Karpas-422 (cell line): ENCODE measurements around the gene FCER2. TPM values are rescaled to one million over a fixed set of nuclear protein-coding genes. Genes with fewer than 3 reads are reported as not detected.

ENCODE experiments used
- DNase-seq: peaks from one replicate; pipeline ENCODE4 v3.0.0-alpha.2; 2015
- H2AFZ ChIP-seq: fragments of 200-600 bp; sonication (generic); 2 replicates; pipeline ENCODE4 v1.6.1; 2014; ENCODE audit warnings: antibody characterized with exemption, low read length, mixed read lengths
- H3K27ac ChIP-seq: fragments of 200-600 bp; sonication (generic); 2 replicates; pipeline ENCODE4 v1.5.1; 2014; ENCODE audit warnings: mild to moderate bottlenecking, low read length, moderate library complexity
- H3K27me3 ChIP-seq: fragments of 200-600 bp; sonication (generic); 2 replicates; pipeline ENCODE4 v1.6.1; 2014; ENCODE audit warnings: low read length, mixed read lengths
- H3K36me3 ChIP-seq: fragments of 200-600 bp; sonication (generic); 2 replicates; pipeline ENCODE4 v1.6.1; 2014; ENCODE audit warnings: low read length, mixed read lengths; ENCODE audit not compliant: insufficient read depth
- H3K4me1 ChIP-seq: fragments of 200-600 bp; sonication (generic); 2 replicates; pipeline ENCODE4 v1.6.1; 2014; ENCODE audit warnings: mild to moderate bottlenecking, low read length, mixed read lengths
- H3K4me2 ChIP-seq: fragments of 200-600 bp; sonication (generic); 2 replicates; pipeline ENCODE4 v1.6.1; 2014; ENCODE audit warnings: low read length, low read depth, mild to moderate bottlenecking; ENCODE audit not compliant: poor library complexity, severe bottlenecking
- H3K4me3 ChIP-seq: fragments of 200-600 bp; sonication (generic); 2 replicates; pipeline ENCODE4 v1.5.1; 2014; ENCODE audit warnings: mild to moderate bottlenecking, antibody characterized with exemption, low read length, mixed read lengths
- H3K79me2 ChIP-seq: fragments of 200-600 bp; sonication (generic); 2 replicates; pipeline ENCODE4 v1.6.1; 2014; ENCODE audit warnings: mild to moderate bottlenecking, low read length, mixed read lengths
- H3K9ac ChIP-seq: fragments of 200-600 bp; sonication (generic); 2 replicates; pipeline ENCODE4 v1.6.0; 2014; ENCODE audit warnings: low read length
- H3K9me2 ChIP-seq: fragments of 200-600 bp; sonication (generic), shearing (Covaris generic); replicated peaks from 2 replicates; pipeline ENCODE4 v1.6.0; 2014; ENCODE audit warnings: mild to moderate bottlenecking, low read length, moderate library complexity; ENCODE audit not compliant: insufficient read depth
- H3K9me3 ChIP-seq: fragments of 300-700, 200-600 bp; sonication (generic); 2 replicates; pipeline ENCODE4 v1.6.1; 2014; ENCODE audit warnings: low read length, mixed read lengths
- H4K20me1 ChIP-seq: fragments of 200-600 bp; sonication (generic); 2 replicates; pipeline ENCODE4 v1.6.1; 2014; ENCODE audit warnings: mild to moderate bottlenecking, antibody characterized with exemption, low read length, low read depth; ENCODE audit not compliant: insufficient read depth
- total RNA-seq: library from RNA; depleted of rRNA; stranded (reverse); fragments of >200 nt; shearing (Covaris generic); gene quantifications from 2 replicates; pipeline ENCODE4 v1.2.3, GENCODE V29; 2014; ENCODE audit warnings: low replicate concordance

Gene FCER2
- total RNA-seq, 1 experiment from 2014 or later = not detected

DNA sequence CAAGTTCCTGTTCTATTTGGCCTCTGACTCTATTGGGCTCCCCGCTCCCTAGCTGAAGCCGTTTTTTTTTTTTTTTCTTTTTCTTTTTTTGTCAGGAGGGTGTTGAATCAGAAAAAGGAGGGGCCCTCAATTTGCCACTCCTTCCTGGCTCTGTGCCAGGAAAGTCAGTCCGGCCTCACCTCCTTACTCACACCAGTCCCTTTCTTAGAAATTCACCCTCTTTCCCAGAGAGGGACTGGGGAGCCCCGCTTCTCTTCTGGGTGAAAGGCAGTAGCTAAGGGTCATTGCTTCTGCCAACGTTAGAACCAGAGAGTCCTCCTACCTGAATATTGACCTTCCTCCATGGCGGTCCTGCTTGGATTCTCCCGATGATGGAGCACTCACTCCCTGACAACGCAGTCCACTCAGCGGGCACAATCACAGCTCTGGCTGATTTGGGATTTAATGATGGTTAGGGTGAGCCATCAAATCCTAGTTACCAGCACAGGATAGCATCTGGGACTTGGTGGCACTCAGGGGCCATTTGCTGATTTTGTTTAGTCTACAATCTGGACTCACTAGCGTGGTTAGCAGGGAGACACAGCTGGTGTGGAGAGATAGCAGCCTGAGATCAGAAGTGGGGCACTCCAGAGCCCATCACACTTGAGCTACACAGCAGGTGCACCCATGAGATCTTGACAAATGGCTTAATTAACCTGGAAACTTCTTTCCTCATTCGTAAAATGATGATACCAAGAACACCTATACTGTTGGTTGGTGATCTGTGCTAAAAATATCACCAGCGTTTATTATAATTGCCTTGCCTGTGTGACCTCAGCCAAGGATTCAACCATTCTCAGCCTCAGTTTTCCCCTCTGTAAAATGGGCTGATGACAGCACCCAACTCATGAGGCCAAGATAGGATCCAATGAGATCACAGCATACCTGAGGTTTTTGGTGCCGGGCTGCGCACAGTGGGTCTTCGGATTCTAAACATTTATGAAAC is 2.2 kb downstream of the FCER2 start:
- H3K27ac ChIP-seq = no peak overlapping the region
- H3K4me3 ChIP-seq = no peak overlapping the region
- H3K27me3 ChIP-seq = no peaks in the 10 kb centered on the region
- no peak overlapping the region for H3K9ac ChIP-seq
- H4K20me1 ChIP-seq = no peaks in the 10 kb centered on the region
- no peaks in the 10 kb centered on the region for H3K79me2 ChIP-seq
- H3K9me3 ChIP-seq = no peaks in the 10 kb centered on the region
- H2AFZ ChIP-seq = no peak overlapping the region
- no peak overlapping the region for H3K4me2 ChIP-seq
- DNase-seq = no peak
- H3K36me3 ChIP-seq = no peaks in the 10 kb centered on the region
- no peaks in the 10 kb centered on the region for H3K9me2 ChIP-seq
- H3K4me1 ChIP-seq = peaks cover 3% of the 10 kb centered on the region

DNA sequence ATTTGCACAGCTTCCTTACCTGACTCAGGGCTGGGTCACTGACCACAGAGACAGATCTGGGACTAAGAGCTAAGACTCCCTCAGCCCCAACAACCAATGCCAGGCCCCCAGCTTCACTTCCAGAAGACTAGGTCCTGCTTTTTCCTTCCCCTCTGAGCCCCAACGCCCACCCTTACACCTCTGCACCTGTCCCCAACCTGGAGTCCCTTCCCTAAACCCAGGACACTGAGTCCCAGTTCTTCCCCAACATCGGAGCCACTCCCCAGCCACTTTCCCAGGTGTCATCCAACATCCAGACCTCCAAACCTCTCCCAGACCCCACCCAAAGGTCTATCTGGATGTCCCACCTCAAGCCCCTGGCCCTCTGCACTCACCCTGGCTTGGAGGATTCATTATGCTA is 2.9 kb downstream of the FCER2 start:
- Histone ChIP-seq H3K36me3 (no peaks in the 10 kb centered on the region), H3K9me2 (no peaks in the 10 kb centered on the region), H3K79me2 (no peaks in the 10 kb centered on the region), H3K27me3 (no peaks in the 10 kb centered on the region), H3K27ac (no peak overlapping the region), H4K20me1 (no peaks in the 10 kb centered on the region), H3K9ac (no peak overlapping the region), H3K9me3 (no peaks in the 10 kb centered on the region), H3K4me3 (no peak overlapping the region), H3K4me1 (peaks cover 3% of the 10 kb centered on the region), H2AFZ (no peak overlapping the region), H3K4me2 (no peak overlapping the region)
- DNase-seq = no peak

DNA sequence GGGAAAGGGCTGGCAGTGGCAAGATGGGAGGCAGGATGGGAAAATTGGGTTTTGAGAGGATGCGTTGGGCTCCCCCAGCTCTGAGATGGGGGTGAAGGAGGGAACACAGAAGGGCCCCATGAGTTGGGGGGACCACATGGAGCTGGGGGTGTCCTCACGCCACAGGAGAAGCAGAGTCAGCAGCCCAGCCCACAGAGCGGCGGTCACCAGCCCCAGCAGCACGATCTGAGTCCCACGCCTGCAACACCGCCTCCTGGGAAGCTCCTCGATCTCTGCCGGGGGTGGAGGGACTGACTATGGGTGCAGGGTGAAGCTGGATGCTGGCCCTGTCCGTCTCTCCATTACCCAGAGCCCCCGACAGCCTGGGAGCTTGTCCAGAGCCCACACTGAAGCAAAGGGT is 3.3 kb downstream of the FCER2 start:
- H2AFZ ChIP-seq = no peak overlapping the region
- no peak for DNase-seq
- no peak overlapping the region for H3K4me2 ChIP-seq
- H3K4me3 ChIP-seq = no peak overlapping the region
- no peaks in the 10 kb centered on the region for H3K79me2 ChIP-seq
- H3K9me2 ChIP-seq = no peaks in the 10 kb centered on the region
- no peaks in the 10 kb centered on the region for H4K20me1 ChIP-seq
- H3K4me1 ChIP-seq = peaks cover 3% of the 10 kb centered on the region
- H3K36me3 ChIP-seq = no peaks in the 10 kb centered on the region
- H3K9ac ChIP-seq = no peak overlapping the region
- no peak overlapping the region for H3K27ac ChIP-seq
- no peaks in the 10 kb centered on the region for H3K27me3 ChIP-seq
- no peaks in the 10 kb centered on the region for H3K9me3 ChIP-seq

DNA sequence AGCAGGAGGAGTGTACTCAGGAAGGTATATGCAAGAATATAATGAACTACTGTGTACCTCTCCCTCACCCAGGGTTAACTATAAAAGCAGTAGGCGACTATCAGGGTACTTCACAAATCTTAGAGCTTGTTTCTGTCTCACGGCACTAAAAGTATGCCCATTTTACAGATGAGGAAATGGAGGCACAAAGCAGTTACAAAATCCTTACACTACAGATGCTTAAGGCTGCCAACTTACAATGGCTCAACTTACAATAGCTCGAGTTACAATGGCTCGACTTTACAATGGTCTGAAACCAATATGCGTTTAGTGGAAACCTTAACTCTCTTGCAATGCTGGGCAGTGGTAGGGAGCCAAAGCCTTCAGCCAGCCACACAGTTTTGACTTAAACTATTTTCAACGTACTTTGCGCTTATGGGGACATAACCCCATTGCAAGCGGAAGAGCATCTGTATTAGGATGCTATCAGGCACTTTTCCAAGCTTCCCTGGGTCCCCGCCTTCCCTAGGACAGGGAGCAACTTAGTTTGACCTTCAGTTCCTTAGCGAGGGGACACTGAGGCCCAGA is 4.1 kb downstream of the FCER2 start:
- Histone ChIP-seq H3K27ac (no peak overlapping the region), H3K4me2 (no peak overlapping the region), H3K9ac (no peak overlapping the region), H2AFZ (no peak overlapping the region), H3K27me3 (no peaks in the 10 kb centered on the region), H3K9me3 (no peaks in the 10 kb centered on the region), H4K20me1 (no peaks in the 10 kb centered on the region), H3K4me1 (peaks cover 3% of the 10 kb centered on the region), H3K4me3 (no peak overlapping the region), H3K9me2 (no peaks in the 10 kb centered on the region), H3K79me2 (no peaks in the 10 kb centered on the region), H3K36me3 (no peaks in the 10 kb centered on the region)
- DNase-seq = no peak

DNA sequence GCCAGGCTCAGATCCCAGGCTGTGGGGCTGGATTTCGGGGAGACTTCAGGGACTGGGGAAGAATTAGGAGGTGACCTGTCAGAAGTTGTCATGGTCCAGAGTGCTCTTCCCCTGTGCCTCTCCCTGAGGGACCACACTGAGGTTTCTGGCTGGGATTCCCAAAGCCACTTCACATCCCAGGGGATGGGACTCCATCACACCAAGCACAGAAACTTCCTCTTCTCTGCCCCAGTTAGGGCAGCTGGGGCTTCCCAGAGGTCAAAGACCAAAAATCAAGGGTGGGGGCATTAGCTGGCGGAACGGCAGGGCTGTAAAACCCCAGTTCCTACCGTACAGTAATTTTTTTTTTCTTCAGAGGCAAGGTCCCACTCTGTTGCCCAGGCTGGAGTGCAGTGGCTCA is 7.4 kb downstream of the FCER2 start:
- Histone ChIP-seq H2AFZ (no peak overlapping the region), H3K9me3 (no peaks in the 10 kb centered on the region), H3K4me1 (no peaks in the 10 kb centered on the region), H3K9me2 (no peaks in the 10 kb centered on the region), H3K4me3 (no peak overlapping the region), H3K9ac (no peak overlapping the region), H3K36me3 (no peaks in the 10 kb centered on the region), H4K20me1 (no peaks in the 10 kb centered on the region), H3K27ac (no peak overlapping the region), H3K79me2 (no peaks in the 10 kb centered on the region), H3K27me3 (no peaks in the 10 kb centered on the region), H3K4me2 (no peak overlapping the region)
- no peak for DNase-seq

DNA sequence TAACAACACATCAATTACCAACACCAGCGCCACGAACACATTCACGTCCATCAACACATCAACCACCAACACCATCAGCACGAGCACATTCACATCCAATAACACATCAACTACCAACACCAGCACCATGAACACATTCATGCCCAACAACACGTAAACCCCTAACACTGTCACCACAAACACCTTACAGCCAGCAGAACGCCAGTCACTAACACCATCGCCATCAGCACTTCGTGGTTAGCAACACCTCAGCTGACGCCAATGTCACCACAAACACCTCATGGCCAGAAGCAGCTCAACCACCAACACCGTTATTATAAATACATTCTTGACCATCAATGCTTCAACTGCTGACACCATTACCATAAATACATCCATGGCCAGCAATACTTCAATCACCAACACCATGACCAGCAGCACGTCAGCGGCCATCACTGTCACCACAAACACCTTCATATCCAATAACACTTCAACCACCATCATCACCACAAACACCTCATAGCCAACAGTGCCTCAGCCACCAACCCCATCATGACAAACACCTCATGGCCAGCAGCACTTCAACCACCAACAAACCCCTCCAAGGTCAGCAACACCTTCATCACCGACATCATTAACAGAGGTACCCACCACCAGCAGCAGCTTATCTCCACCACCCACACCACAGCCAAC is 9.4 kb downstream of the FCER2 start:
- Histone ChIP-seq H3K9me3 (no peaks in the 10 kb centered on the region), H3K4me2 (no peak overlapping the region), H2AFZ (no peak overlapping the region), H3K36me3 (no peaks in the 10 kb centered on the region), H3K4me1 (no peaks in the 10 kb centered on the region), H4K20me1 (no peaks in the 10 kb centered on the region), H3K4me3 (no peak overlapping the region), H3K27me3 (no peaks in the 10 kb centered on the region), H3K9me2 (no peaks in the 10 kb centered on the region), H3K27ac (no peak overlapping the region), H3K9ac (no peak overlapping the region), H3K79me2 (no peaks in the 10 kb centered on the region)
- no peak for DNase-seq

DNA sequence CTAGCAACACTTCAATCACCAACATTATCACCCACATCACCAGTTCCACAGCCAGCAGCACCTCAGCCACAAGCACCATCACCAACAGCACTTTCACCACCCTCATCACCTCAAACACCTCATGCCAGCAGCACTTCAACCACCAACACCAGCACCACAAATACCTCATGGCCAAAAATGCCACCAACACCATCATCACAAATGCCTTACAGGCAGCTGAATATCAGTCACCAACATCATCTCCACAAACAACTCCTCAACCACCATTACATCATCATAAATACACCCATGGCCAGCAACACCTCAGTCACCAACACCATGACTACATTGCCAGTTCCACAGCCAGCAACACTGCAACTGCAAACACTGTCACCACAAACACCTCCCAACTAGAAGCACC is 10.4 kb downstream of the FCER2 start:
- no peak for DNase-seq
- Histone ChIP-seq H3K27ac (no peak overlapping the region), H3K4me2 (no peak overlapping the region), H3K36me3 (no peaks in the 10 kb centered on the region), H3K9me3 (no peaks in the 10 kb centered on the region), H4K20me1 (no peaks in the 10 kb centered on the region), H3K79me2 (no peaks in the 10 kb centered on the region), H3K9me2 (no peaks in the 10 kb centered on the region), H3K27me3 (no peaks in the 10 kb centered on the region), H3K4me1 (no peaks in the 10 kb centered on the region), H3K4me3 (no peak overlapping the region), H3K9ac (no peak overlapping the region), H2AFZ (no peak overlapping the region)

DNA sequence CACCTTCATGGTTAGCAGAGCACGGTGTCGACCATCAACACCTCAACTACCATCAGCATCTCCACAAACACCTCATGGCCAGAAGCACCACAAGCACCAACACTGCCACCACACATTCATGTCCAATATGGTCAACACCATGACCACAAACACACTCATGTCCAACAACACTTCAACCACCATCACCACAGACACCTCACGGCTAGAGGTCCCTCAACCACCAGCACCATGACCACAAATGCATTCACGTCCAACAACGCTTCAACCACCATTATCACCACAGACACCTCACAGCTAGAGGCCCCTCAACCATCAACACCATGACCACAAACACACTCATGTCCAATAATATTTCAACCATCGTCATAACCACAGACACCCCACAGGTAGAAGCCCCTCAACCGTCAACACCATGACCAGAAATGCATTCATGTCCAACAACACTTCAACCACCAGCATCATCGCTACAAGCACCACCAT is 11.1 kb downstream of the FCER2 start:
- no peak overlapping the region for H2AFZ ChIP-seq
- H3K36me3 ChIP-seq = no peaks in the 10 kb centered on the region
- H3K27ac ChIP-seq = no peak overlapping the region
- no peak overlapping the region for H3K4me2 ChIP-seq
- no peaks in the 10 kb centered on the region for H3K4me1 ChIP-seq
- H3K9me3 ChIP-seq = no peaks in the 10 kb centered on the region
- no peak for DNase-seq
- no peaks in the 10 kb centered on the region for H3K79me2 ChIP-seq
- no peaks in the 10 kb centered on the region for H3K27me3 ChIP-seq
- H3K9ac ChIP-seq = no peak overlapping the region
- no peaks in the 10 kb centered on the region; the same call in 1 of the 2 replicates for H4K20me1 ChIP-seq
- H3K9me2 ChIP-seq = no peaks in the 10 kb centered on the region
- no peak overlapping the region for H3K4me3 ChIP-seq
